ENCODE measurements around the gene AKR1D1. TPM values are rescaled to one million over a fixed set of nuclear protein-coding genes. Genes with fewer than 3 reads are reported as not detected.
"Not testable (repeated sequence)": the region's sequence is repeated elsewhere in the genome, so short reads cannot be mapped to it uniquely, and the experiment has no call there.

AKR1D1 gene
- under 1 TPM in 3 of 5 donors, not detected in 2; 0.05 to 0.16 (median 0.08) TPM for polyA plus RNA-seq (ENCODE audit: insufficient read depth in 1 of 5, insufficient read length in 5 of 5, low replicate concordance in 1 of 5)
- long read RNA-seq, donor 1: 0 reads
- long read RNA-seq, donor 2: 0 reads
- long read RNA-seq, donor 3: 0 reads
- long read RNA-seq, donor 4: 0 reads
- long read RNA-seq, donor 5: 0 reads
- long read RNA-seq, donor 6: 0 reads
- long read RNA-seq, donor 7: 0 reads
- long read RNA-seq, donor 8: 0 reads

- DNase-seq: no peak
Observed at GRCh38 chr7:138076196-138076595, at the start of gene AKR1D1. AKR1D1 (plus strand) TSS chr7:138076459; CDS start chr7:138076519, 60 bp downstream.

- no peak for DNase-seq
Observed at GRCh38 chr7:138027100-138027499, 49.2 kb upstream of the AKR1D1 start.

- DNase-seq: no peak
Observed at GRCh38 chr7:138029126-138029525, 47.1 kb upstream of the AKR1D1 start.

- no peak for DNase-seq
Observed at GRCh38 chr7:138029941-138030340, 46.3 kb upstream of the AKR1D1 start.

- DNase-seq: no peak
Observed at GRCh38 chr7:138030679-138031351, 45.4 kb upstream of the AKR1D1 start.

DNA sequence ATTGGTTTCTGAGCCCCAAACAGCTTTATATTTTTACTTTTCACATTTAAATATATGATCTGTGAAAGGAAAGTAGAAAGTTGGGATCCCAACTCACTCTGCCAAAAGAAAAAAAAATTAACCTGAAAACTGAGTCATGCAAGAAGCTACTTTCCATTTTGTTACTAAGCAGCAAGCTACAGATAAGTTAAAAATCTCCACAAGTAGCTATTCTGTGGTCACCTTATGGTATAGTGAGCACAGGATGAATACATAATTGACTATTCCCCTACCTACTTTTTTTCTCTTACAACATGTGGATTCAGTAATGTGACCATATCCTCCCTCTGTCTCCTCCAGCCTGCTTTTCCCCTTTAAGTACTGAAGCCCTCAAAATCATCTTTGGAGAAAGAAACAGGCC, 44.1 kb upstream of the AKR1D1 start:
- DNase-seq: no peak

DNA sequence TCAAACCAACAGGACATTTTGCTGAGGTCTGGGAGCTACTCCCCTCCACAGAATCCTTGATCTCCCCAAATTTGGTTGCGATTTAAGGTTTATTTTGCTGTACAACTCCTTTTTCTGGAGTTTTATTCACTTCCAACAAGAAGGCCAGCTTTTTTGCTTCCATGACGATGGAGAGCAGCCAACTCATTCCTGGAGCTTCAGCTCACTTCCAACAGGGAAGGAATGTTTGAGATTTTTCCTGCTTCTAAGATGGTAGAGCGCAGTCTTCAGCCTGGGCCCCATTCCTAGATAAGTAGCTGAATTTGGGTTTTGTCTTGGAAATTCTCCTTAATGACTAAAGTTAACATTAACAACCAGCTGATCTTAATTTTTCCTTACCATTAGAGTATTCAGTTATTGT, 43.5 kb upstream of the AKR1D1 start:
- no peak for DNase-seq

DNA sequence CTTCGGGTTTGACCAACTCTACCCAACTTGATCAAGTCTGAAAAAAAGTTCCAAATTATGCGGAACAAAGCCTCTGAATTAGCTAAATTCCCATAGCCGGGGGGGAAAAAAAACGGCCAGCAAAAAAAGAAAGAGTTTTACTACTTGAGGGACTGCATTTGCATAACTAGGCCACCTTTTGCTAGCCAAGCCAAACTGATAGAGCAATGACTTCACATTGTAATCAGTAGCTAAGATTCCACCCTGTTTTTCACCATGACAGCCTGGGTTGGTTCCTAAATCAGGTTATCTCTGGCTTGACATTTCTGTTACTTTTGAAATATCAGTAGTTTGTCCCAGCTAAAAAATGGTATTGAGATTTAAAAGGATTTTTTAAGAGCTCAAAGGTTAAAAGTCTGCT, 43.0 kb upstream of the AKR1D1 start:
- DNase-seq: no peak

DNA sequence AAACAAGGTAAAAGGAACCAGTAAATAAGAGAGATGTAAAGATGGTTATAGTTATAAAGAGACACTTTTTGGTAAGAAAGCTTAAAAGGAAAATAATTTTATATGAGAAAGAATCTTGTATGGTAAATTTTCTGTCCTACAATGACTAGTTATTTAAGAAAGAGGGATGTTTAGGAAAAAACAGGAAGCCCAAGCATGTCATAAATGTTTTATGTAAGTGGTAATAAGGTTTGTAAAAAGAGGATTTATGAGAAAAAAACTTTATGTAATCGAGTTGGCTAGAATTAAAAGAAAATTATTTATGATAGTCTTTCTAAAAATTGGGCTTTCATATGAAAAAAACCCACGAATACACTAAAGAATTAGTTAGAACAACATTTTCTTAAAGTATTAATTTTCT, 40.1 kb upstream of the AKR1D1 start:
- no peak for DNase-seq

DNA sequence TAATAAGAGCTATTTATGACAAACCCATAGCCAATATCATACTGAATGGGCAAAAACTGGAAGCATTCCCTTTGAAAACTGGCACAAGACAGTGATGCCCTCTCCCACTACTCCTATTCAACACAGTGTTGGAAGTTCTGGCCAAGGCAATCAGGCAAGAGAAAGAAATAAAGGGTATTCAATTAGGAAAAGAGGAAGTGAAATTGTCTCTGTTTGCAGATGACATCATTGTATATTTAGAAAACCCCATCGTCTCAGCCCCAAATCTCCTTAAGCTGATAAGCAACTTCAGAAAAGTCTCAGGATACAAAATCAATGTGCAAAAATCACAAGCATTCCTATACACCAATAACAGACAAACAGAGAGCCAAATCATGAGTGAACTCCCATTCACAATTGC, 36.2 kb upstream of the AKR1D1 start:
- not testable (repeated sequence) for DNase-seq

- DNase-seq: no peak
Observed at GRCh38 chr7:138044897-138045296, 31.4 kb upstream of the AKR1D1 start.

- no peak for DNase-seq
Observed at GRCh38 chr7:138047907-138048306, 28.4 kb upstream of the AKR1D1 start.

DNA sequence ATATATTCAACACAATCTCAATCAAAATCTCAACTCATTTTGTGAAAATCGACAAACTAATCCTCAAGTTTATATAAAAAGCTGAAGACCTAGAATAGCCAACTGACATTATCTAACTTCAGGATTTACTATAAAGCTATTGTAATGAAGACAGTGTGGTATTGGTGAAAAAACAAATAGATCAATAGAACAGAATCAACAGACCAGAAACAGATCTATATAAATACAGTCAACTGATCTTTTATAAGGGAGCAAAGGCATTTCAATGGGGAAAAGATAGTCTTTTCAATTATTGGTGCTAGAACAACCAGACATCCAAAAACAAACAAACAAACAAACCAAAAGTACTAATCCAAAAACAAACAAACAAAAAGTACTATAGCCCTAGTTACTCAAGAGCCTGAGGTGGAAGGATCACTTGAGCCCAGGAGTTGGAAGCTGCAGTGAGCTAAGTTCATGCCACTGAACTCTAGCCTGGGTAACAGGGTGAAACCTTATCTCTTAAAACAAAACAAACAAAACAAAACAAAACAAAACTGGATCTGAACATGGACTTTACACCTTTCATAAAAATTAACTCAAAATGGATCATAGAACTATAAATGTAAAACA, 26.6 kb upstream of the AKR1D1 start:
- no peak for DNase-seq

GRCh38 chr7:138051712-138052247, 24.5 kb upstream of the AKR1D1 start:
- DNase-seq: not testable (repeated sequence)

DNA sequence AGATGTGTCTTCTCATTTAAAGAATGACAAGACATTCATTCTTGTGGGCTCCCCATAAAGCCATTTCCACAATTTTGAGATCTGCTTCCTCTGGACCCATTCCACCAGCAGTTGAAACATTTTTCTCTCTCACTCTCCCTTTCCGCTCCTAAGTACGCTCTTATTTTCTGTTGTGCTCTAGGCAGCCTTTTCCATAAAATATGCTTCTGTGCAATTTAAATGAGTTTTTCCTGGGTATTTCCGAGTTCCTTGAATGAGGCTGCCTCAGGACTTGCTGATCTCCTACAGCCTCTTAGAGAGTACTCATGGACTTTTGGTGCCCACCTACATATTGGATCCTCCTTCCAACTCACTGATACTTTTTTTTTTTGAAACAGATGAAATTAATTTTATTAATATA, 23.6 kb upstream of the AKR1D1 start:
- DNase-seq: no peak

GRCh38 chr7:138055698-138056097, 20.6 kb upstream of the AKR1D1 start:
- DNase-seq: not testable (repeated sequence)

GRCh38 chr7:138063400-138063799, 12.9 kb upstream of the AKR1D1 start:
- DNase-seq: no peak

DNA sequence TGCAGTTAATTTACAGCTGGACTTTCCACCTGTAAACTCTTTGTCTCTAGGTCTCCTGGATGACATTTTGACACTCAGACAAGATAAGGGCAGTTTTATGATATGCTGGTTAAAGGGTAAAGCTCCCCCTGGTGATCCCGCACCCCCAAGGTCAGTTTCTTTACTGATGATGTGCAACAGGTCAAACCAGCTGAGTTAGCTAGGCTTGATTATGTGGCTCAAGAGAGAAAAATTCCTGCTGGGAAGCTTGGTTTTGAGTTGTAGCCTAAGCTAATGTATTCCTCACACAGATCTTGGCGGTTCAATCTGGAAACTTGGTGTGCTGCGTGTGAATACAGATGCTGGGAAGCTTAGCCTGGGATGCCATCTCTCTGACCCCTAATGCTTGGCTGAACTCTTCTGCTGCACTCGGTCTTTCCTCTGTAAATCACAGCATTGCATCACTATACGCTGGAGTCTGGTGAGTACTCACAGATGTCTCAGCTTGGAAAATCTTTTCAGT, 11.4 kb upstream of the AKR1D1 start:
- peak; percentile 67 to 73 for DNase-seq

- no peak for DNase-seq
Observed at GRCh38 chr7:138065827-138066226, 10.4 kb upstream of the AKR1D1 start.

- no peak for DNase-seq
Observed at GRCh38 chr7:138066954-138067394, 9.3 kb upstream of the AKR1D1 start.

GRCh38 chr7:138067774-138068173, 8.5 kb upstream of the AKR1D1 start:
- DNase-seq: no peak

DNA sequence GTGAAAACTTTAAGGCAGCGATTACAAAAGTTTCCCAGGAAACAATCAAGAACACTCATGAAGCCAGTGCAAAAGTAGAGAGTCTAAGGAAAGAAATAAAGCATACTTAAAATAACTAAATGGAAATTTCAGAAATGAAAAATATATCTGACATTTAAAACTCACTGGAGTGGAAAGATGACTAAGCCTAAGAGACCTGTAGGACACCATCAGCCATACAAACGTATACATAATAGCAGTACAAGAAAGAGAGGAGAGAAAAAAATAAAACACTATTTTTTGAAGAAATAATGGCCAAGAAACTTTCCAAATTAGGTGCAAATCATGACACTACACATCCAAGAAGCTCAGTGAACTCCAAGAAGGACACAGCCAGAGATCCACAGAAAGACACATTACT, 5.4 kb upstream of the AKR1D1 start:
- DNase-seq: no peak

GRCh38 chr7:138072726-138073125, 3.5 kb upstream of the AKR1D1 start:
- no peak for DNase-seq

All from right lung (tissue), 10 donors.